Subcutaneous abdominal adipose tissue (tissue), 5 donors: ENCODE data around the gene BTLA.

ENCODE experiments used
- H3K27ac ChIP-seq: one replicate; pipeline ENCODE4 v1.7.0; 2013; ENCODE audit warnings: low read depth, mild to moderate bottlenecking, inconsistent platforms, low read length, moderate library complexity
- H3K27me3 ChIP-seq, 5 donors: one replicate each; pipeline ENCODE4 v1.7.0; 2013; ENCODE audit warnings: low read length in 5 of 5, inconsistent platforms in 1 of 5; ENCODE audit not compliant: control insufficient read depth in 5 of 5, insufficient read depth in 4 of 5
- H3K36me3 ChIP-seq, 5 donors: one replicate each; pipeline ENCODE4 v1.7.0; 2013; ENCODE audit warnings: low read length in 5 of 5; ENCODE audit not compliant: control insufficient read depth in 5 of 5, insufficient read depth in 5 of 5
- H3K4me1 ChIP-seq, 5 donors: one replicate each; pipeline ENCODE4 v1.7.0; 2013; ENCODE audit warnings: low read length in 5 of 5, mild to moderate bottlenecking in 3 of 5, moderate library complexity in 1 of 5; ENCODE audit not compliant: control insufficient read depth in 5 of 5, insufficient read depth in 5 of 5
- H3K4me3 ChIP-seq, 5 donors: one replicate each; pipeline ENCODE4 v1.7.0; 2013; ENCODE audit warnings: low read length in 5 of 5, low read depth in 1 of 5
- H3K9ac ChIP-seq, 5 donors: one replicate each; pipeline ENCODE4 v1.7.0; 2013; ENCODE audit warnings: low read length in 5 of 5, mild to moderate bottlenecking in 4 of 5, moderate library complexity in 3 of 5
- H3K9me3 ChIP-seq, 5 donors: one replicate each; pipeline ENCODE4 v1.7.0; 2013; ENCODE audit warnings: low read length in 5 of 5; ENCODE audit not compliant: control insufficient read depth in 5 of 5
- donor health status: healthy.
- donor health status: healthy.
- donor health status: healthy.
- donor health status: healthy.
- donor health status: healthy.

The BTLA gene

GRCh38 chr3:112492124-112492523 lies 7.1 kb downstream of the BTLA start:
- Histone ChIP-seq H3K9ac (no peak overlapping the region), H3K9me3 (peaks cover 0 to 3% (median 0%) of the 10 kb centered on the region in 5 donors), H3K4me1 (peaks cover 0 to 1% (median 0%) of the 10 kb centered on the region in 5 donors), H3K36me3 (no peaks in the 10 kb centered on the region), H3K27ac (no peak overlapping the region), H3K27me3 (no peaks in the 10 kb centered on the region), H3K4me3 (no peak overlapping the region)

- no peaks in the 10 kb centered on the region for H3K36me3 ChIP-seq
- peaks cover 0 to 1% (median 0%) of the 10 kb centered on the region in 5 donors for H3K4me1 ChIP-seq
- H3K9me3 ChIP-seq, result peaks cover 0 to 3% (median 0%) of the 10 kb centered on the region in 5 donors
- no peaks in the 10 kb centered on the region for H3K27me3 ChIP-seq
- no peak overlapping the region for H3K4me3 ChIP-seq
- H3K27ac ChIP-seq, result no peak overlapping the region
- H3K9ac ChIP-seq, result no peak overlapping the region
These were observed 7.9 kb downstream of the BTLA start for GRCh38 chr3:112491373-112491772.

GRCh38 chr3:112489674-112490479 lies 9.4 kb downstream of the BTLA start:
- no peak overlapping the region for H3K9ac ChIP-seq
- no peaks in the 10 kb centered on the region for H3K36me3 ChIP-seq
- no peaks in the 10 kb centered on the region for H3K27me3 ChIP-seq
- H3K4me3 ChIP-seq, result no peak overlapping the region
- H3K4me1 ChIP-seq, result peaks cover 0 to 1% (median 0%) of the 10 kb centered on the region in 5 donors
- no peak overlapping the region for H3K27ac ChIP-seq
- H3K9me3 ChIP-seq, result peaks cover 0 to 3% (median 0%) of the 10 kb centered on the region in 5 donors

GRCh38 chr3:112486811-112487505 lies 12.3 kb downstream of the BTLA start:
- Histone ChIP-seq H3K4me1 (peaks cover 0 to 4% (median 1%) of the 10 kb centered on the region in 5 donors), H3K27me3 (no peaks in the 10 kb centered on the region), H3K9ac (no peak overlapping the region), H3K4me3 (no peak overlapping the region), H3K9me3 (no peaks in the 10 kb centered on the region), H3K36me3 (no peaks in the 10 kb centered on the region), H3K27ac (no peak overlapping the region)

- H3K27ac ChIP-seq, result no peak overlapping the region
- no peaks in the 10 kb centered on the region for H3K9me3 ChIP-seq
- H3K9ac ChIP-seq, result no peak overlapping the region
- H3K4me1 ChIP-seq, result peaks cover 0 to 5% (median 0%) of the 10 kb centered on the region in 5 donors
- H3K36me3 ChIP-seq, result no peaks in the 10 kb centered on the region
- H3K27me3 ChIP-seq, result no peaks in the 10 kb centered on the region
- no peak overlapping the region for H3K4me3 ChIP-seq
These were observed 14.9 kb downstream of the BTLA start for GRCh38 chr3:112484352-112484751.

GRCh38 chr3:112482675-112483074 lies 16.6 kb downstream of the BTLA start:
- Histone ChIP-seq H3K9me3 (no peaks in the 10 kb centered on the region), H3K9ac (no peak overlapping the region), H3K27ac (no peak overlapping the region), H3K36me3 (no peaks in the 10 kb centered on the region), H3K4me3 (no peak overlapping the region), H3K27me3 (no peaks in the 10 kb centered on the region), H3K4me1 (peaks cover 0 to 5% (median 0%) of the 10 kb centered on the region in 5 donors)

GRCh38 chr3:112481302-112481721 lies 18.0 kb downstream of the BTLA start:
- Histone ChIP-seq H3K9ac (no peak overlapping the region), H3K4me1 (peaks cover 0 to 5% (median 0%) of the 10 kb centered on the region in 5 donors), H3K27ac (no peak overlapping the region), H3K36me3 (no peaks in the 10 kb centered on the region), H3K27me3 (no peaks in the 10 kb centered on the region), H3K9me3 (no peaks in the 10 kb centered on the region), H3K4me3 (no peak overlapping the region)

GRCh38 chr3:112477891-112478290 lies 21.4 kb downstream of the BTLA start:
- H3K9ac ChIP-seq, result no peak overlapping the region
- H3K27ac ChIP-seq, result no peak overlapping the region
- no peaks in the 10 kb centered on the region for H3K9me3 ChIP-seq
- no peaks in the 10 kb centered on the region for H3K27me3 ChIP-seq
- peaks cover 3 to 8% (median 4%) of the 10 kb centered on the region in 5 donors for H3K4me1 ChIP-seq
- H3K4me3 ChIP-seq, result no peak overlapping the region
- no peaks in the 10 kb centered on the region for H3K36me3 ChIP-seq

GRCh38 chr3:112476346-112476745 lies 22.9 kb downstream of the BTLA start:
- H3K4me3 ChIP-seq, result no peak overlapping the region
- no peaks in the 10 kb centered on the region for H3K36me3 ChIP-seq
- H3K27ac ChIP-seq, result no peak overlapping the region
- no peaks in the 10 kb centered on the region for H3K9me3 ChIP-seq
- no peaks in the 10 kb centered on the region for H3K27me3 ChIP-seq
- H3K4me1 ChIP-seq, result peaks cover 2 to 8% (median 3%) of the 10 kb centered on the region in 5 donors
- H3K9ac ChIP-seq, result no peak overlapping the region

GRCh38 chr3:112474796-112475195 lies 24.5 kb downstream of the BTLA start:
- Histone ChIP-seq H3K27me3 (no peaks in the 10 kb centered on the region), H3K36me3 (no peaks in the 10 kb centered on the region), H3K9me3 (no peaks in the 10 kb centered on the region), H3K4me1 (peaks cover 0 to 17% (median 6%) of the 10 kb centered on the region in 5 donors), H3K4me3 (no peak overlapping the region), H3K9ac (no peak overlapping the region), H3K27ac (no peak overlapping the region)
